Epithelial cell of esophagus (primary cell): Measurements from ENCODE around the gene ALDH1L1.

Source experiments
- DNase-seq: peaks from one replicate; pipeline ENCODE4 v3.0.0; 2010; ENCODE audit warnings: low read depth
- H3K4me3 ChIP-seq: 2 replicates; pipeline ENCODE4 v1.5.1; 2011; ENCODE audit warnings: mild to moderate bottlenecking, low read length, control low read depth
- TF ChIP-seq, protein P1 (sequence below): IDR thresholded peaks from 2 replicates; pipeline ENCODE4 v1.5.1; 2011; ENCODE audit warnings: low read depth, mild to moderate bottlenecking, low read length, control low read depth, inconsistent platforms; ENCODE audit not compliant: insufficient read depth; ENCODE audit errors: missing control alignments

ALDH1L1 gene

GRCh38 chr3:126154391-126155279 is 25.8 kb downstream of the ALDH1L1 start:
- TF ChIP-seq, protein P1, sequence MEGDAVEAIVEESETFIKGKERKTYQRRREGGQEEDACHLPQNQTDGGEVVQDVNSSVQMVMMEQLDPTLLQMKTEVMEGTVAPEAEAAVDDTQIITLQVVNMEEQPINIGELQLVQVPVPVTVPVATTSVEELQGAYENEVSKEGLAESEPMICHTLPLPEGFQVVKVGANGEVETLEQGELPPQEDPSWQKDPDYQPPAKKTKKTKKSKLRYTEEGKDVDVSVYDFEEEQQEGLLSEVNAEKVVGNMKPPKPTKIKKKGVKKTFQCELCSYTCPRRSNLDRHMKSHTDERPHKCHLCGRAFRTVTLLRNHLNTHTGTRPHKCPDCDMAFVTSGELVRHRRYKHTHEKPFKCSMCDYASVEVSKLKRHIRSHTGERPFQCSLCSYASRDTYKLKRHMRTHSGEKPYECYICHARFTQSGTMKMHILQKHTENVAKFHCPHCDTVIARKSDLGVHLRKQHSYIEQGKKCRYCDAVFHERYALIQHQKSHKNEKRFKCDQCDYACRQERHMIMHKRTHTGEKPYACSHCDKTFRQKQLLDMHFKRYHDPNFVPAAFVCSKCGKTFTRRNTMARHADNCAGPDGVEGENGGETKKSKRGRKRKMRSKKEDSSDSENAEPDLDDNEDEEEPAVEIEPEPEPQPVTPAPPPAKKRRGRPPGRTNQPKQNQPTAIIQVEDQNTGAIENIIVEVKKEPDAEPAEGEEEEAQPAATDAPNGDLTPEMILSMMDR, result no peak
- DNase-seq, result no peak
- no peak overlapping the region for H3K4me3 ChIP-seq

- DNase-seq, result no peak
- no peak overlapping the region for H3K4me3 ChIP-seq
- TF ChIP-seq, protein P1, result no peak
Measured at GRCh38 chr3:126153695-126154360, 26.6 kb downstream of the ALDH1L1 start.

DNA sequence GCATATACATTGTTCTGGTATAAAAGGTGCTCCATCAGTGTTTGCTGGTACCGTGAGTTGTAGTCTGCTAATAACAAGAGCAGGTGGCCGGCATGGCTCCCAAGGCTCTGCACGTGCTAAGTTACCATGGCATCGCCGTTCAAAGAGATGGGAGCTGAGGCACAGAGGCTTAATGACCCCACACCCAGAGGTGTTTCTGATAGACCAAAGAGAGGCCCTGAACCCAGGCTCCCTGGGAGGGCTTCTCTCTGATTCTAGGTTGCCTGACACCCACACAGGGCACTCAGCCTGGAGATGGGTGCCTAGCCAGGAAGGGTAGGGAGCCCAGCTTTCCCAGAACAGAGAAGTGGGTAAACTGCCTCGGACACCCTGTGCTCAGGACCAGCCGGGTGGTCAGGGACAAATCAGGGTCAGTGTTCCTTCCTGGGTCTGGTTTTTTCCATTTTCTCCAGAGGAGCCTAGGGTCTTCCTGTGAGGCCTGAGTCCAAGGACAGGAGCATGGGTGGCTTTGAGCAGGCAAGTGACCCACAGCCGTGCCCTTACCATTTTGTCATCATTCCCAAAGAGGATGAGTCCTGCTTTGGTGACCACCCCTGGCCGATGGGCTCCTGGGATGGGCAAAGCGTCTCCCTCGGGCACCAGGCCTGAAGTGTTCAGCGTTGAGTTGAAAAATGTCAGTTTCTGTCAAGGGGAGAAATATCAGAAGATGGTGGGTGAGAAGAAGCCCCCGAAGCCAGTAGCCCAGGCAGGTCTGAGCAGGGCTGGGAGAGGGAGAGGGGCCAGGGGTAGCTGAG is 27.3 kb downstream of the ALDH1L1 start:
- no peak for DNase-seq

DNA sequence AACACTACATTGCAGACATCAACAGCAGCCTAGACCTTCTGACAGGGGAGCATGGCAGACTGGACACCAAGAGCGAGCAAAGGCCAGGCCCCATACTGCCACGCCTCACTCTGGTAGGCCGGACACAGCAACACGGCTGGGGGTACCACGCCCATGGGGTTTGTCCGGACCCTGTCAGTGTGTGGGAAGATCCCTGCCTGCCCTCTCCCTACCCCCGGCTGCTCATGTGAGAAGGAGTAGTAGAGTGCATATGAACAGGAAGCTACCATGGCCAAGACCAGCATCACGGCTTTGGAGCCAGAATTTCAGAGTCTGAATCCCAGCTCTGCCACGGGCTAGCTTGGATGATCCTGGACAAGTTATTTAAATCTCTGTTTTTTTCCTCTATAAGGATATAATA is 27.9 kb downstream of the ALDH1L1 start:
- no peak for DNase-seq
- H3K4me3 ChIP-seq, result no peak overlapping the region
- TF ChIP-seq, protein P1, result no peak

More for the DNA sequence above, 27.3 kb downstream of the ALDH1L1 start:
- TF ChIP-seq, protein P1, result no peak
- no peak overlapping the region for H3K4me3 ChIP-seq

GRCh38 chr3:126151562-126152302 is 28.7 kb downstream of the ALDH1L1 start:
- no peak overlapping the region for H3K4me3 ChIP-seq
- TF ChIP-seq, protein P1, result no peak
- DNase-seq, result no peak

DNA sequence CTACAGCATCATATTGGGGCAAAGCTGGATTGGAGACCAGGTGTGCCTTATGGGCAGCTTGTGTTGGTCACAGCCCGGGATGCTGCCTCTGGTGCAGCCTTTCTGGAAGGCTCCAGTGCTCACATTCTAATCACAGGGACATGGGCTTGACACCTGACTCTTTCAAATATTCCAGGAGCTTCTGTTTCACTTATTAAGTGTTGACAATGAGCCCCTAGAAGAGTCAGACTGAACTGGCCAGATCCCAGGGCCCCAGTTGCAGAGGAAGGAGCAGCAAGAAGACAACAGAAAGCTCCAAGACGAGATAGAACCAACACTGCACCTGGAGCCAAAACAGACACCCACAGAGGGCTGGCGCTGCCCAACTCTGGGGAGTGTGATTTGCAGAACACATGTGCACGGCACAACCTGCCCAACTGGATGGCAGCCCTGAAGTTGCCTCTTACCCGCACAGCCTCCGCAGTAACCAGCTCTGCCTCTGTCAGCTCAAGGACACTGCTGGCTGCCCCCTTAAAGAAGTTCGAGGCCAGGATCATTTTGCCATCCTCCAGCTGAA is 30.3 kb downstream of the ALDH1L1 start:
- no peak for DNase-seq
- TF ChIP-seq, protein P1, result no peak
- H3K4me3 ChIP-seq, result no peak overlapping the region
